H1 (cell line): ENCODE data around the gene SMAD6. TPM values are rescaled to one million over a fixed set of nuclear protein-coding genes. Genes with fewer than 3 reads are reported as not detected.

ENCODE experiments used
- BCL11A ChIP-seq, 2 experiments: IDR thresholded peaks; one replicate each; pipeline ENCODE4 v1.6.1; 2011; ENCODE audit warnings: low read depth in 2 of 2, low read length in 2 of 2, mild to moderate bottlenecking in 2 of 2
- CBX8 ChIP-seq: fragments of 300-800, 300-1000 bp; sonication (generic); IDR thresholded peaks from 2 replicates; pipeline ENCODE4 v1.7.1; 2016; ENCODE audit warnings: low read depth, low read length, borderline replicate concordance
- CHD7 ChIP-seq: fragments of 300-600 bp; sonication (generic); IDR thresholded peaks from 2 replicates; pipeline ENCODE4 v1.7.1; 2012; ENCODE audit warnings: low read length, moderate library complexity, mild to moderate bottlenecking, inconsistent platforms; ENCODE audit not compliant: insufficient replicate concordance
- CTCF ChIP-seq, 3 experiments: IDR thresholded peaks; 1 replicate in 2 of 3; 2 replicates in 1 of 3; pipeline versions ENCODE4 v1.5.1 to v1.6.1; 2011; ENCODE audit warnings: low read length in 3 of 3, mild to moderate bottlenecking in 3 of 3, inconsistent platforms in 2 of 3, low read depth in 1 of 3, moderate library complexity in 1 of 3; ENCODE audit not compliant: insufficient read depth in 1 of 3; ENCODE audit errors: control extremely low read depth in 1 of 3
- EGR1 ChIP-seq: IDR thresholded peaks from 2 replicates; pipeline ENCODE4 v1.6.1; 2011; ENCODE audit warnings: low read depth, low read length, borderline replicate concordance
- NANOG ChIP-seq: IDR thresholded peaks from 2 replicates; pipeline ENCODE4 v1.6.1; 2011; ENCODE audit warnings: low read length, low read depth, mild to moderate bottlenecking, inconsistent platforms; ENCODE audit not compliant: insufficient read depth, poor library complexity, severe bottlenecking
- PHF8 ChIP-seq: fragments of 200-600 bp; sonication (generic); conservative IDR thresholded peaks from 2 replicates; pipeline ENCODE4 v1.7.1; 2012; ENCODE audit warnings: low read depth, mild to moderate bottlenecking, inconsistent platforms, low read length, moderate library complexity
- SIRT6 ChIP-seq: IDR thresholded peaks from one replicate; pipeline ENCODE4 v1.7.1; 2012; ENCODE audit warnings: low read length, inconsistent platforms
- TAF7 ChIP-seq: optimal IDR thresholded peaks from 2 replicates; pipeline ENCODE3; 2011; ENCODE audit warnings: low read depth, mild to moderate bottlenecking, inconsistent platforms, low read length, moderate library complexity, borderline replicate concordance
- polyA plus RNA-seq, 7 experiments: library from polyadenylated mRNA; depleted of rRNA in 3 of 7; stranded (reverse) in 5 of 7; unstranded in 2 of 7; fragments of >200 nt in 5 of 7; fragments of 200-250 nt in 2 of 7; gene quantifications; 1 replicate in 5 of 7; 2 replicates in 1 of 7; 4 replicates in 1 of 7; pipeline versions ENCODE4 v1.2.1 to v1.2.3, GENCODE V29; 2011 to 2013; ENCODE audit warnings: missing spikeins in 2 of 7, mixed read lengths in 2 of 7
- total RNA-seq: library from RNA; stranded (reverse); fragmentation: NEBNext Ultra II Directional; extraction: Animal tissue kit (Norgen Biotek cat#: 25700); gene quantifications from 2 replicates; pipeline ENCODE4 v1.2.1, GENCODE V29; 2021

Gene SMAD6
- total and polyA plus RNA-seq, 2 of the 8 experiments (the other 6 are each of a cell fraction or from before 2014, with no cell fraction given) = 1.8 to 7.0 TPM

- no peak for TF ChIP-seq CHD7
- no peak for TF ChIP-seq CTCF (IDR thresholded peaks at IDR 0.05; ENCODE audit: control extremely low read depth in 1 of 3, insufficient read depth in 1 of 3, low read depth in 1 of 3, low read length in 3 of 3)
- TF ChIP-seq NANOG = no peak
- no peak for TF ChIP-seq CBX8
- TF ChIP-seq SIRT6 = no peak
- no peak for TF ChIP-seq PHF8
- no peak for TF ChIP-seq BCL11A (IDR thresholded peaks at IDR 0.05; ENCODE audit: low read depth in 2 of 2, low read length in 2 of 2)
- TF ChIP-seq TAF7 = no peak
- no peak for TF ChIP-seq EGR1
Observed at GRCh38 chr15:66825731-66826130, 123.7 kb downstream of the SMAD6 start (continued).
